K562 (cell line): Measurements from ENCODE around the gene RBAK. TPM values are rescaled to one million over a fixed set of nuclear protein-coding genes. Genes with fewer than 3 reads are reported as not detected.

Experiments
- ATF6 ChIP-seq: sonication (generic); formaldehyde crosslinking; IDR thresholded peaks from 2 replicates; pipeline ENCODE4 v1.4.0; 2020; ENCODE audit warnings: mild to moderate bottlenecking, missing genetic modification reagents
- BCOR ChIP-seq: fragments of 450-650 bp; IDR thresholded peaks from 2 replicates; pipeline ENCODE4 v1.6.1; 2016
- E2F4 ChIP-seq: sonication (generic); formaldehyde crosslinking; IDR thresholded peaks from 2 replicates; pipeline ENCODE4 v1.8.0; 2022; ENCODE audit warnings: mild to moderate bottlenecking, low read depth, missing genetic modification reagents
- ESRRA ChIP-seq: fragments of 450-650 bp; IDR thresholded peaks from 2 replicates; pipeline ENCODE4 v1.6.1; 2014; ENCODE audit warnings: low read depth, mild to moderate bottlenecking, moderate library complexity, borderline replicate concordance
- ETV5 ChIP-seq: sonication (generic); formaldehyde crosslinking; IDR thresholded peaks from 2 replicates; pipeline ENCODE4 v1.4.0; 2020; ENCODE audit warnings: low read depth, mild to moderate bottlenecking, missing genetic modification reagents
- FOXK2 ChIP-seq, 2 experiments: fragments of 450-650 bp; IDR thresholded peaks in 1 of 2; conservative IDR thresholded peaks in 1 of 2; 2 replicates each; pipeline ENCODE4 v1.6.1; 2016; ENCODE audit warnings: low read depth in 2 of 2, mild to moderate bottlenecking in 1 of 2
- GATAD2B ChIP-seq: fragments of 450-650 bp; IDR thresholded peaks from 2 replicates; pipeline ENCODE4 v1.6.1; 2017; ENCODE audit warnings: mild to moderate bottlenecking, borderline replicate concordance
- HDAC2 ChIP-seq: fragments of 450-650 bp; IDR thresholded peaks from 2 replicates; pipeline ENCODE4 v1.6.1; 2016; ENCODE audit warnings: mild to moderate bottlenecking
- HLTF ChIP-seq: fragments of 450-650 bp; IDR thresholded peaks from 2 replicates; pipeline ENCODE4 v1.6.1; 2016
- HNRNPL ChIP-seq: fragments of 200-400 bp; formaldehyde crosslinking; IDR thresholded peaks from 2 replicates; pipeline ENCODE4 v1.6.1; 2017; ENCODE audit warnings: low read depth, mild to moderate bottlenecking, low read length
- NELFE ChIP-seq: IDR thresholded peaks from 2 replicates; pipeline ENCODE4 v1.6.1; 2011; ENCODE audit warnings: mild to moderate bottlenecking; ENCODE audit not compliant: insufficient read depth, insufficient read length
- POLR3A ChIP-seq: IDR thresholded peaks from 2 replicates; pipeline ENCODE4 v1.6.1; 2011; ENCODE audit warnings: borderline replicate concordance, mild to moderate bottlenecking, moderate library complexity; ENCODE audit not compliant: insufficient read length, insufficient read depth; ENCODE audit errors: extremely low read depth
- POLR3G ChIP-seq: IDR thresholded peaks from 2 replicates; pipeline ENCODE4 v1.6.1; 2011; ENCODE audit not compliant: insufficient read length, insufficient replicate concordance; ENCODE audit errors: extremely low read depth
- RUNX1 ChIP-seq: sonication (generic); IDR thresholded peaks from 2 replicates; pipeline ENCODE4 v1.6.1; 2016; ENCODE audit warnings: antibody characterized with exemption, low read depth
- SUPT5H ChIP-seq: fragments of 450-650 bp; IDR thresholded peaks from 2 replicates; pipeline ENCODE4 v1.6.1; 2016
- ZBTB26 ChIP-seq: fragments of 450-650 bp; formaldehyde crosslinking; IDR thresholded peaks from 2 replicates; pipeline ENCODE4 v1.4.0; 2022; ENCODE audit warnings: missing genetic modification characterization
- ZBTB49 ChIP-seq: sonication (generic); formaldehyde crosslinking; IDR thresholded peaks from 2 replicates; pipeline ENCODE4 v1.8.0; 2022; ENCODE audit warnings: missing genetic modification reagents, mild to moderate bottlenecking, borderline replicate concordance
- ZFP36 ChIP-seq: fragments of 150-350 bp; IDR thresholded peaks from 2 replicates; pipeline ENCODE4 v1.6.1; 2018; ENCODE audit warnings: low read length, low read depth; ENCODE audit not compliant: partially characterized antibody
- ZFX ChIP-seq: sonication (generic); formaldehyde crosslinking; IDR thresholded peaks from 2 replicates; pipeline ENCODE4 v1.8.0; 2022; ENCODE audit warnings: mild to moderate bottlenecking, missing genetic modification reagents, moderate library complexity
- ZNF143 ChIP-seq: sonication (generic); formaldehyde crosslinking; IDR thresholded peaks from 2 replicates; pipeline ENCODE4 v1.9.0; 2022; ENCODE audit warnings: mild to moderate bottlenecking, missing genetic modification reagents
- ZNF444 ChIP-seq: fragments of 250-450 bp; sonication (Bioruptor Pico); IDR thresholded peaks from 2 replicates; pipeline ENCODE4 v1.4.0; 2020; ENCODE audit warnings: mild to moderate bottlenecking, moderate library complexity
- ZNF740 ChIP-seq, 3 experiments: fragments of 200-800 bp in 1 of 3; sonication (Bioruptor generic) in 1 of 3; sonication (generic) in 1 of 3; formaldehyde crosslinking in 1 of 3; IDR thresholded peaks; 2 replicates each; pipeline versions ENCODE4 v1.6.1 to v1.8.0; 2016 to 2022; ENCODE audit warnings: mild to moderate bottlenecking in 2 of 3, missing compliant biosample characterization in 2 of 3, missing genetic modification characterization in 2 of 3, missing genetic modification reagents in 1 of 3
- polyA plus RNA-seq, 8 experiments: library from polyadenylated mRNA; depleted of rRNA in 4 of 8; stranded (reverse) in 5 of 8; unstranded in 3 of 8; fragments of >200 nt; fragmentation: Nextera tagmentation in 2 of 8; fragmentation: Illumina TruSeq in 1 of 8; extraction: Ambion mirVana in 2 of 8; extraction: Trizol in 1 of 8; gene quantifications; 2 replicates each; pipeline versions ENCODE4 v1.2.1 to v1.2.3, GENCODE V29; 2011 to 2014; ENCODE audit warnings: inconsistent platforms in 1 of 8, missing spikeins in 1 of 8
- total RNA-seq, 7 experiments: library from RNA; depleted of rRNA in 6 of 7; stranded (reverse); fragments of >200 nt in 6 of 7; fragmentation: Illumina TruSeq in 2 of 7; extraction: Trizol in 2 of 7; gene quantifications; 2 replicates each; pipeline versions ENCODE4 v1.2.1 to v1.2.3, GENCODE V29; 2011 to 2021; ENCODE audit warnings: low replicate concordance in 1 of 7

RBAK gene
- total and polyA plus RNA-seq, 9 of the 15 experiments (the other 6 are each of a cell fraction or from before 2014, with no cell fraction given), result 2.7 to 13.2 (median 10.1) TPM

- no peak for TF ChIP-seq GATAD2B
- no peak for TF ChIP-seq FOXK2 (conservative IDR thresholded peaks at IDR 0.05 in 1 of 2, IDR thresholded peaks at IDR 0.05 in 1 of 2; ENCODE audit: low read depth in 2 of 2)
- no peak for TF ChIP-seq HNRNPL
- TF ChIP-seq ESRRA, result no peak
- TF ChIP-seq POLR3A, result no peak
- TF ChIP-seq HLTF, result no peak
- TF ChIP-seq ZNF740 (CRISPR knock-in tag; IDR thresholded peaks at IDR 0.05), result peak; percentile 62; the same call in 1 of the 2 replicates
- no peak for TF ChIP-seq ZNF740 (tag; IDR thresholded peaks at IDR 0.05)
- no peak for TF ChIP-seq ZFX (CRISPR knock-in tag)
- no peak for TF ChIP-seq NELFE
- peak; percentile 44; the same call in 1 of the 2 replicates for TF ChIP-seq ZNF143 (CRISPR knock-in tag)
- no peak for TF ChIP-seq ZNF444 (CRISPR knock-in tag)
- peak; percentile 97 for TF ChIP-seq BCOR
- TF ChIP-seq SUPT5H, result no peak
- TF ChIP-seq E2F4 (CRISPR knock-in tag), result no peak
- 0 out of 2 replicates have a peak, but pooled peaks have one; percentile 30 for TF ChIP-seq ZBTB49 (CRISPR knock-in tag)
- TF ChIP-seq ETV5 (CRISPR knock-in tag), result peak; percentile 98
- TF ChIP-seq ZFP36, result no peak
- TF ChIP-seq HDAC2, result peak; percentile 85
- no peak for TF ChIP-seq ZBTB26 (CRISPR knock-in tag)
- TF ChIP-seq POLR3G, result no peak
- 0 out of 2 replicates have a peak, but pooled peaks have one; percentile 66 for TF ChIP-seq RUNX1
- TF ChIP-seq ATF6 (CRISPR knock-in tag), result no peak
Measured at GRCh38 chr7:5083311-5083711, 37.7 kb downstream of the RBAK start (continued).
